Loucy (cell line): Measurements from ENCODE around the gene ZNF576.

Source experiments
- CTCF ChIP-seq: fragments of 200-600 bp; sonication (generic); conservative IDR thresholded peaks from 2 replicates; pipeline ENCODE4 v1.5.1; 2014; ENCODE audit warnings: mild to moderate bottlenecking, antibody characterized with exemption, low read length
- EZH2phosphoT487 ChIP-seq: fragments of 200-600 bp; IDR thresholded peaks from 2 replicates; pipeline ENCODE4 v1.6.1; 2018; ENCODE audit warnings: antibody characterized with exemption, mild to moderate bottlenecking, moderate library complexity, borderline replicate concordance

- no peak for TF ChIP-seq CTCF
- no peak for TF ChIP-seq EZH2phosphoT487
Measured at GRCh38 chr19:43582495-43582894, 13.9 kb upstream of the ZNF576 start.
